NCI-H226 (cell line): Measurements from ENCODE around the gene IL12A.

Source experiments
- DNase-seq: peaks from one replicate; pipeline ENCODE4 v3.0.0-alpha.2; 2015

Gene IL12A

GRCh38 chr3:159991591-159991990 is 3.0 kb downstream of the IL12A start:
- DNase-seq = no peak

DNA sequence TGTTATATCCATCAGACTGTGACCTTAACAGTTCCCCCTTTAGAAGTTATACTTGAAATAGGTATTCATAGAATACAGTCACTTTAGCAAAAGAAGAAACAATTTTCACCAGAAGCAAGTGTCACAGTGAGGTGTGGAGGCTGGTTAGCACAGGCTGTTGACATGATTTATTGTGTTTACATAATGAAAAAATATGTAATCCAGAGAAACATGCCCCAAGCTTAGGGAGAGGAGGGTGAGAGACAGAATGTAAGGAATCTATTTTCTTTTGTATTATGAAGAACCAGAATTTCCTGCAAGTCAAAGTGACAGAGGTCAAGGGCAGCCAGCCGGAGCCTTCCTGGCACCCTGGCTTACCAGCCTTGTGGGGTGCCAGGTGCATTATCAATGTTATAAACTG is 4.0 kb downstream of the IL12A start:
- DNase-seq = no peak

DNA sequence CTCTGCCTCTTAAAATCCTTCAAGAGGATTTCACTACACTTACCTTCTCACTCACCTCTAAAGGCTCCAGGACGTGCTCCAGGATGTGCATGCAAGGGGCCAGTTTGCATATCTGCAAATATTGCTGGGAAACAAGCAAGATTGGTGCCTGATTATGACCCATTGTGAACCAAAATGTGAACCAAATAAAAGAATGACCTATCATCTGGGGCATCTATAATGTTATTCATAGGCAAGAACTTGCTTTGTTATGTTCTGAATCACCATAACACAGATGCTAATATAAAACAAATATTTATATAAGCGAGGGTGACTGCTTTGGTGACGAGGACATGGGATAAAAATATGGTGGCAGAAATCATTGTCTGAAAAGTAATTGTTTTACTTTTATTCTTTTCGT is 5.5 kb downstream of the IL12A start:
- no peak for DNase-seq

DNA sequence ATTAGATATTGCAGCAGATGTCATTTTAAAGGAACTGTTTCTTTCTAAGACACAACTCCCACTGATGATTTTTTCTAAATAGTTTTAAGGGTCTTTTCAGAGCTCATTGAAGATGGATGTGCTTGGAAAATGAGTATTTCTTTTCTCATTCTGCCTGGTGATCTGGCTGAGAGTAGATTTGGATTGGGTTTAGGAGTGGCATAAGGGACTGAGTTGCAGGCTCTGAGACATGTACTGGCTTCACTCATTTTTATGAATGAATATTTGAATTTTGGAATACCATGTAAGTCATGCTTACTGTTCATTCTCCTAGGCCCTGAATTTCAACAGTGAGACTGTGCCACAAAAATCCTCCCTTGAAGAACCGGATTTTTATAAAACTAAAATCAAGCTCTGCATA is 6.5 kb downstream of the IL12A start:
- DNase-seq = no peak

GRCh38 chr3:159996018-159996417 is 7.4 kb downstream of the IL12A start:
- DNase-seq = no peak

DNA sequence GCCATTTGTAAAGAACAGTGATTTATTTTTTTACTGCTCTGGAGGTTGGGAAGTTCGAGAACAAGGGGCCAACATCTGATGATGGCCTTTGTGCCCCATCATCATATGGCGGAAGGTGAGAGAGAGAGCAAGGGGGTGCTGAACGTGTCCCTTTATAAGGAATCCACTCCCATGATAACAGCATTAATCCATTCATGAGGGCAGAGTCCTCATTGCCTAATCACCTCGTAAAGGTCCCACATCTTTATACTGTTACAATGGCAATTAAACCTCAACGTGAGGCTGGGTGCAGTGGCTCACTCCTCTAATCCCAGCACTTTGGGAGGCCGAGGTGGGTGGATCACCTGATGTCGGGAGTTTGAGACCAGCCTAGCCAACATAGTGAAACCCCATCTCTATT is 8.3 kb downstream of the IL12A start:
- no peak for DNase-seq

DNA sequence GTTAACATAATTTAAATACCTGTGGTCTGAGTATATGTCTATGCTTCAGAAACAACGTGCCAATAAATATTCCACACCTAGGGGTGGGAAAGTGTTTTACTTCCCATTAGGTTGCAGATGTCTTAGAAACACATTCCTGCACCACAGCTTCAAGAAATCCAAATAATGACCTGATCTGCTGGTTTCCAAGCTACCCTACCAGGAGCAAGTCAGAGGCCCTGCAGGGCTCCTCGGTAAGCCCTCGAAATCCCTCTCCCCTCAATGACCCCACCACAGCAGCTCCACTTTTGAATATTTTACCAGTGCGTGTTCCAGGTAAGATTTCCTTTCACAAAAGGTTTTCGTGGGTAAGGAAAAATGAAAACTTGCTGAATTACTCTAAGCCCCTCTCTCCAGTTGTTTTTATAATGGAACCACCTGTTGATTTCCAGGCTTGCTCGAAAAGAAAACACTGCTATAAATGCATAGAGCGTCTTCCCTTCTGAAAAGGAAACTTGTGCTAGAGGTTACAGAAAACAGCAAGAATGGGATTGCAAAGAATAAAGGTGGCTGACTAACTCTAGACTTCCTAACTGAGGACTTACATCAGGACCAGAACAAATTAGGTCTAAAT is 12.6 kb downstream of the IL12A start:
- no peak for DNase-seq

DNA sequence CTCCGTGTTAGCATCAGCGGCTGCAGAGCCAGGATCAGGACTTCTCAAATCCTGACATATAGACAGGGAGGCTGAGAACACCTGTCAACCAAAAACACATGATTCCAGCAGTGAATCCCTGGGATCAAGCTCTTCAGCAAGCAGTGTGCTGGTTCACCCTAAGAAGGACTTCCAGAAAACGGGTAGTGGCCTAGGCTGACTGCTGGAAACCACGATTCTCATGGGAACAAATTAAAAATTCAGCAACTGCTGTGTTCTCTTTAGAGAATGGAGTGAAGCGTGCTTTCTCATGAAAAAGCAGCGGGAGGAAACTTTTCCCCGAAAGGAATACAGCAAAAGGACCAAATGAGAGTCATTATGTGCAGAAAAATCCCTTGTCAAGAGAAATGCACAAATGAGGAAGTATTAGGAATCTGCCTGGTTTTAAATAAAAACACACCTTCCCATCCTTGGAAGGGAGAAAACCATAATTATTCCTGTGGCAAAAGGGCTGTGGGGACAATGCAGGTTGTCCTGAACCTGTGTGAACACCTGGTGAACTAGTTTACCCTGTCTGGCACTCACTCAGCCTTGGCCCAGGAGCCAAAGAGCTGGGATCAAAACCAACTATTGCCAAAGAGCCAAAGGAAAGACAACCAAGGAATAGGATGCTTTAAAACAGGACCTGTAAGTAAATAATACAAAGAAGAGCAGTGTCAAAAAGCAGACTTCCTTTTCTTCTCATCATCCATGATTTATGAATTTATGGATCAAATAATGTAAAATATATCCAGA is 13.4 kb downstream of the IL12A start:
- no peak for DNase-seq

DNA sequence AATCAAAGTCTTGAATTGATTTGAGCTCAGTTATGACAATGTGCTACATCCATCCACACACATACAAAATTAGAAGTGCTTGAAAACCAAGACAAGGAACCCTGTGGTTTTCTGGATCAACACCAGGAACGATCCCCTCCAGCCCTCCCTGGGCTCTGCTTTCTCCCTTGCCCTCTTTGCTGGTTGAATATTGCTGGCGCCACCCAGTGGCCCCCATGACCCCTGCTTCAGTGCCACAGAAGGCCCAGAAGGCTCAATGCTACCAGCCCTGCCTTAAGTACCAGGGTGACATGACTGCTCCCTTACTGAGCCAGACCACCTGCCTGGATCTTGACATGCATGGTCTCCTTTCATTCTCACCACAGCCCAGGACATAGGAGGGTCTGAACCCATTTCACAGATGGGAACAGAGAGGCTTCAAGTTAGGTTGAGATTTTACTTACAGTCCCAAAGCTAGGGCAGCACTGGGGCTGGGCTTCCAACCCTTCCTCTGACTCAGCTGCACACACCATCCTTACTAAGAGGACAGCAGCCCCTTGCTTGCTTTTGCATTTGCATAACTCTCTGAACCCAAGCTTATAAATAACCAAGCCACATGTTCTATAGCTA is 15.0 kb downstream of the IL12A start:
- peak; percentile 32 for DNase-seq

DNA sequence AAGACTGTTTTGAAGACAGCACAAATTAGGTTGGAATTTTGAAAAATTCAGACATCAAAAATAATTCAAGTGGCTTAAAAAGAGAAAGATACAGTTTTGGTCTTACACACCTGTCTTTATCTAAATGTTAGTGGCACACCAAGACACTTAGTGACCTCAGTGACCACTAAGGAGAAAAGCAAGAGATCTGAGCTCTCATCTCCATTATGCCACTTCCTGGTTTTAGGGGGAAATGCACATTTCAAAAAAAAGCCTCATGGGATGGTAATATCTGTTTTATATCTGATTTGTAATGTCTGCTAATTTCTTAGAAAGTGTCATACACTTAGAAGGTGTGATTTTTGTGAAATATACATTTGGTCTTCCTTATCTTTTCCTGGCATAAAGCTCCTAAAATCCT is 16.4 kb downstream of the IL12A start:
- DNase-seq = no peak

GRCh38 chr3:160006282-160007163 is 17.9 kb downstream of the IL12A start:
- DNase-seq = peak; percentile 48

- no peak for DNase-seq
Measured at GRCh38 chr3:160008961-160009360, 20.3 kb downstream of the IL12A start.

GRCh38 chr3:160009525-160009924 is 20.9 kb downstream of the IL12A start:
- no peak for DNase-seq

DNA sequence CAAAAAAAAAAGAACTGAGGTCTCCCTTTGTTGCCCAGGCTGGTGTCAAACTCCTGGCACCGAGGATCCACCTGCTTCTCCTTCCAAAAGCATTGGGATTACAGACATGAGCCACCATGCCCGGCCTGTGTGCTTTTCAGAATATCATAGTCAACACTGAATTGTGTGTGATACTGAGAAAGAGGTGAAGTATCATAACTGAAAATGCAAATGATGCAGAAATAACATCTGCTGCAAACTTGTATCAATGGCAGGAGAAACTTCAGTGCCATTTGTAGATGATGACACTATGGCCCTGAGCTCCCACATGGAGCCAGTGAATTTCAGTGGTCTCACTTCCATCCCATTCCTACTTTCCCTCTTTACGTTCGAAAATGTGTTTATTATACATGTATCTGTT is 21.9 kb downstream of the IL12A start:
- DNase-seq = no peak

- DNase-seq = no peak
Measured at GRCh38 chr3:160012108-160012507, 23.5 kb downstream of the IL12A start.

DNA sequence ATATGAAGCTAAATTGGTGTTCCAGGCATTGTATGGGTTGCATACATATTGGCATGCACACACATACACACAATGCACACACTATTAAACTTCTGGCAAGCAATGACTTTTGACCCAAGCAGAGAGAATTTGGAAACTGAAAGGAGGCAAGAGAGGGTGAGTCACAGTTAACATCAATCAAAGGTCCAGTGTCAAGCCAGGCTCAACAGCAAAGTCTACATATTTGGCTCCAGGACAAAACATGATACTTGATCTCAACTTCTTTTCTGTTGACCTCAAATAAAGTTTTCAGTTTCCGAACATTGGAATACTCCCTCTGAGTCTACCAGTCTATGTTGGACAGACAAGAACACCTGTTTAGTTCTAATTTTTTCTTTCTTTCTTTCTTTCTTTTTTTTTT is 28.3 kb downstream of the IL12A start:
- DNase-seq = peak; percentile 61

GRCh38 chr3:160018959-160019358 is 30.3 kb downstream of the IL12A start:
- no peak for DNase-seq

DNA sequence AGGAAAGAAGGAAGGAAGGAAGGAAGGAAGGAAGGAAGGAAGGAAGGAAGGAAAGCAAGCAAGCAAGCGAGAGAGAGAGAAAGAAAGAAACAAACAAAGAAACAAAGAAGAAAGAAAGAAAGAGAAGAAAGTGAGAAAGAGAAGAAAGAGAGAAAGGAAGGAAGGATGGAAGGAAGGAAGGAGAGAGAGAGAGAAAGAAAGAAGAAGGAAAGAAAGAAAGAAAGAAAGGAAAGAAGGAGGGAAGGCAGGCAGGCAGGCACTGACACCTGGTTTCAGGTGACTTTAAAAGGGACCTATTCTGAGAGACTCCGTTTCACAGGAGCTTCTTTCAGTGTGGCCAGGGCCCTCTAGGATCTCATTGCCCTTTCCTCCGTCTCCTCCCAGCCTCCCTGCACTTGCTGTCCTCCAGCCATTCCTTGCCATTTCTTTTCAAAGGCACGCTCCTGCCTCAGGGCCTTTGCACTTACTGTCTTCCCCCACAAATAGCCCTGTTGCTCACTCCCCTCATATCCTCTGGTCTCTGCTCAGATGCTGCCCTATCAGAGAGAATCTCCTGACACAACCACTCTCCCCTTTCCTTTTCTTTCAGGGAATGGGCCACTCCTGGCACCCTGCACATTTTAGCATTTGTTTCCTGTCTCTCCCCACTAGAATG is 31.5 kb downstream of the IL12A start:
- no peak for DNase-seq

DNA sequence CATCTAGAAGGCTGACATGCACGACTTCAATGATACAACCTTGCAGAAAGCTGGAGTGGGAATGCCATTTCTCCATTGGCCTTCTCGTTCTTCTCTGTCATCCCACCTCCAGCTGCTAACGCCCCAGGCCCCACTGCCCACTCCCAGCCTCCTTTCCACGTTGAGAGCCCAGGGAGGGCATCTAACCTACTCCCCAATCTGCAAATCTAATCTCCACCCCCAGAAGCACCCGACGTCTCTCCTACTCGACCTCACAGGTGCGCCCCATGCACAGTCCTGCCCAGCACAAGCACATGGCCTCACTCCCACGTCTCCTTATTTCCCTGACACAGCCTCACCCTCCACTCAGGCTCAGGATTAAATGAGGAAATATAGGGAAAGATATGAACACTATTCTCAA is 33.4 kb downstream of the IL12A start:
- no peak for DNase-seq

DNA sequence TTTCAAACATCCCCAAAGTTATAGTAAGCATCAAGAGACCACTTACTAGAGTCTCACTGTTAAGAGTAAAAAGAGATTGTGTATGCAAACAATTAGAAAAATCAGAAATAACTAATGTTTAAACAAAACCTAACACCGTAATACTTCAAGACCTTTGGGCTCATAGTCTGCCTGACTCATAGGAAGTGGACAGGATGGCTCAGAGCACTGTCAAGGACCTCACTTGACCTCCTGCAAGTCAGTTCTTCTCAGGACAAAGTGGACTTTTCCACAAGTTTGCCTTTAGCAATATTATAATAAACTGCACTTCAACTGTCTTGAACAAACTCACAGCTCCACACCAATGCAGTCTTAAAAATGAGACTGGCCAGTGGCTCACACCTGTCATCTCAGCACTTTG is 34.8 kb downstream of the IL12A start:
- no peak for DNase-seq

DNA sequence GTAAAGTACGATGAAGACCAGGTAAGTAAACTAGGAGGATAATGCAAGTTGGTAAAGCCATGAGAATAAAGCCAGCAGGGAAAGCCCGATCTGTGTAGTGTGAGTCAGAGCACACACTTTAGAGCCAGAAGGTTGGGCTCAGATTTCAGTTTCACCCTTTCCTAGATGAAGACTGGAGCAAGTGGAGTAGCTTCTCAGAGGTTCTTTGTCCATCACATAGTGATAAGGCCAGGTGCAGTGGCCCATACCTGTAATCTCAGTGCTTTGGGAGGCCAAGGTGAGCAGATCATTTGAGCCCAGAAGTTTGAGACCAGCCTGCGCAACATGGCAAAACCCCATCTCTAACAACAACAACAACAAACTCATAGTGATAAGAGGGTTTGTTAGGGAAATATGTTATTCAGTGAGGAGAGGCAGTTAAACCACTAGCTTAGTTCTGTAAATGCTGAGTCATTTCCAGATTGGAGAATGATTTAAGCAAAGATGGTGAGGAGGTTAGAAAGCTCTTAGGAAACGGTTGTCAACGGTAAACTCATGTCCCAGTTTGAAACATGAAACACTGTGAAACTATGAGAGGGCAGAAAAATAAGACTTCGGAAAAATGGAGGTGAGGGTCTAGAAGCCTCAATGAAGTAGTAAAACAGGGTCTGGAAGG is 39.0 kb downstream of the IL12A start:
- DNase-seq = peak; percentile 59

GRCh38 chr3:160035757-160036156 is 47.1 kb downstream of the IL12A start:
- no peak for DNase-seq
